HG02870 (cell line): ENCODE measurements around the gene SCIN.
"Not testable (repeated sequence)": the region's sequence is repeated elsewhere in the genome, so short reads cannot be mapped to it uniquely, and the experiment has no call there.

Experiments
- ATAC-seq: cut with Tn5 transposase; IDR thresholded peaks from one replicate; pipeline ENCODE4 v1.9.1; 2021; ENCODE audit warnings: mild to moderate bottlenecking, moderate library complexity; ENCODE audit not compliant: unreplicated experiment

SCIN gene

GRCh38 chr7:12686891-12687717 lies 116.6 kb downstream of the SCIN start, which contains the start of gene ARL4A:
Gene ARL4A, plus strand, starts transcription at chr7:12687633. Its CDS starts 622 bp downstream, at chr7:12688255.
- peak; percentile 85 for ATAC-seq

- ATAC-seq, result no peak
These were observed 117.2 kb downstream of the SCIN start for GRCh38 chr7:12687718-12688171.

GRCh38 chr7:12688485-12689170 lies 118.1 kb downstream of the SCIN start:
- ATAC-seq, result not testable (repeated sequence)

GRCh38 chr7:12689451-12689850 lies 118.9 kb downstream of the SCIN start:
- ATAC-seq, result no peak

- ATAC-seq, result no peak
These were observed 119.7 kb downstream of the SCIN start for GRCh38 chr7:12690041-12690878.

- ATAC-seq, result not testable (repeated sequence)
These were observed 120.9 kb downstream of the SCIN start for GRCh38 chr7:12691388-12691787.

GRCh38 chr7:12692035-12692434 lies 121.5 kb downstream of the SCIN start:
- no peak for ATAC-seq

- no peak for ATAC-seq
These were observed 122.1 kb downstream of the SCIN start for GRCh38 chr7:12692479-12693259.

- no peak for ATAC-seq
These were observed 124.3 kb downstream of the SCIN start for GRCh38 chr7:12694817-12695216.

- ATAC-seq, result no peak
These were observed 125.4 kb downstream of the SCIN start for GRCh38 chr7:12695965-12696364.

GRCh38 chr7:12699299-12699698 lies 128.8 kb downstream of the SCIN start:
- ATAC-seq, result no peak

- ATAC-seq, result no peak
These were observed 130.9 kb downstream of the SCIN start for GRCh38 chr7:12701433-12701832.

- no peak for ATAC-seq
These were observed 133.4 kb downstream of the SCIN start for GRCh38 chr7:12703881-12704280.

GRCh38 chr7:12705878-12706277 lies 135.4 kb downstream of the SCIN start:
- ATAC-seq, result no peak

GRCh38 chr7:12706900-12707536 lies 136.5 kb downstream of the SCIN start:
- no peak for ATAC-seq

- ATAC-seq, result no peak
These were observed 137.8 kb downstream of the SCIN start for GRCh38 chr7:12708314-12708713.
